ENCODE results near the gene DUSP11. TPM values are rescaled to one million over a fixed set of nuclear protein-coding genes. Genes with fewer than 3 reads are reported as not detected.

DUSP11 gene
- total and polyA plus RNA-seq, 9 of the 15 experiments (the other 6 are each of a cell fraction or from before 2014, with no cell fraction given), result 20.7 to 79.8 (median 29.3) TPM

- no peak for TF ChIP-seq SRSF1 (IDR thresholded peaks at IDR 0.05; ENCODE audit: low read depth, low read length)
- TF ChIP-seq MTF1 (CRISPR knock-in tag; IDR thresholded peaks at IDR 0.05; ENCODE audit: borderline replicate concordance), result no peak
- no peak for TF ChIP-seq STAT5A (IDR thresholded peaks at IDR 0.05; ENCODE audit: borderline replicate concordance, low read length)
- TF ChIP-seq ZNF280B (CRISPR knock-in tag; IDR thresholded peaks at IDR 0.05), result no peak
- TF ChIP-seq ZNF318 (IDR thresholded peaks at IDR 0.05; ENCODE audit: borderline replicate concordance in 1 of 2, low read depth in 1 of 2), result 0 out of 4 replicates have a peak, but pooled peaks of 1 of the 2 experiments have one; percentile 18
- TF ChIP-seq MEIS2 (IDR thresholded peaks at IDR 0.05; ENCODE audit: partially characterized antibody), result peak; percentile 33
- TF ChIP-seq ESRRA (IDR thresholded peaks at IDR 0.05; ENCODE audit: borderline replicate concordance, low read depth), result peak; percentile 38; the same call in 1 of the 2 replicates
- TF ChIP-seq TSC22D4 (tag; IDR thresholded peaks at IDR 0.05), result no peak
- TF ChIP-seq JUND (IDR thresholded peaks at IDR 0.05; ENCODE audit: borderline replicate concordance, low read depth, low read length), result peak; percentile 62
- peak; percentile 64; the same call in 1 of the 3 replicates for TF ChIP-seq JUND (tag; IDR thresholded peaks at IDR 0.05; ENCODE audit: borderline replicate concordance, low read depth, low read length)
- peak; percentile 80; the same call in 1 of the 2 replicates for TF ChIP-seq POLR2AphosphoS2 (IDR thresholded peaks at IDR 0.05; ENCODE audit: low read length)
- TF ChIP-seq THAP7 (CRISPR knock-in tag; IDR thresholded peaks at IDR 0.05), result no peak
- TF ChIP-seq E2F3 (CRISPR knock-in tag; IDR thresholded peaks at IDR 0.05), result no peak
- no peak for TF ChIP-seq PHF21A (IDR thresholded peaks at IDR 0.05; ENCODE audit: borderline replicate concordance, low read depth)
- no peak for TF ChIP-seq FOXJ3 (CRISPR knock-in tag; IDR thresholded peaks at IDR 0.05)
- TF ChIP-seq RAD51 (IDR thresholded peaks at IDR 0.05; ENCODE audit: borderline replicate concordance, low read depth), result no peak
- TF ChIP-seq CBFA2T3 (IDR thresholded peaks at IDR 0.05), result no peak
Measured at GRCh38 chr2:73736855-73737779, 42.8 kb downstream of the DUSP11 start, which contains the start of gene TPRKB (continued).
